Measurements from ENCODE around the gene DYRK1A.

DNA sequence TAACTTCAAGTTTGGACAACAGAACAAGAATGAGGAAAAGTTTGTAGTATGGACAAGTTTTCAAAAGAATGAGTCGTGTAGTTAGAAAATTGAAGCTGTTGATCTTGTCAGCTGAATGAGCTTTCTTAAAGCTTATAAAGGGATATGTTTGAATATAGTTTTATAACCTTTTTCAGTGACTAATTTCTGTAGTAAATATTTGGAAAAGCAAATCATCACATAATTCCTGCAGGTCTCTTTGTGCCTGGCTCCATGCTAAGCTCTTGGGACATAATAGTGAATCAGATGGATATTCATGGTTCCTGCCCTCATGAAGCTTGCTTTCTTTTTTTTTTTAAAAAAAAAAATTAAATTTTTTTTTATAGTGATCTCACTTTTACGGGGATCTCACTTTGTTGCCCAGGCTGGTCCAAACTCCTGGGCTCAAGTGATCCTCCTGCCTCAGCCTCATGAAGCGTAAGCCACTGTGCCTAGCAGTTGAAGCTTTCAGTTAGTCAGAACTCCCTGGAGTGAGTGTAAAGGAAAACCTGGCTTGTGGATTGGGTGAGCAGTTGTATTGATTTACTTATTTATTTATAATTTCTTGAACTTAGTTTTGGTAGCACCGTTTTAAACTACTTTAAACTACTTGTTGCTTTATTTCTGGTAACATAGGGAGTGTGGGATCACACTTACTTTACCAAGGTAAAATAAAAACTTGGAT lies 15.5 kb downstream of the DYRK1A start:
- TF ChIP-seq, protein P1, sequence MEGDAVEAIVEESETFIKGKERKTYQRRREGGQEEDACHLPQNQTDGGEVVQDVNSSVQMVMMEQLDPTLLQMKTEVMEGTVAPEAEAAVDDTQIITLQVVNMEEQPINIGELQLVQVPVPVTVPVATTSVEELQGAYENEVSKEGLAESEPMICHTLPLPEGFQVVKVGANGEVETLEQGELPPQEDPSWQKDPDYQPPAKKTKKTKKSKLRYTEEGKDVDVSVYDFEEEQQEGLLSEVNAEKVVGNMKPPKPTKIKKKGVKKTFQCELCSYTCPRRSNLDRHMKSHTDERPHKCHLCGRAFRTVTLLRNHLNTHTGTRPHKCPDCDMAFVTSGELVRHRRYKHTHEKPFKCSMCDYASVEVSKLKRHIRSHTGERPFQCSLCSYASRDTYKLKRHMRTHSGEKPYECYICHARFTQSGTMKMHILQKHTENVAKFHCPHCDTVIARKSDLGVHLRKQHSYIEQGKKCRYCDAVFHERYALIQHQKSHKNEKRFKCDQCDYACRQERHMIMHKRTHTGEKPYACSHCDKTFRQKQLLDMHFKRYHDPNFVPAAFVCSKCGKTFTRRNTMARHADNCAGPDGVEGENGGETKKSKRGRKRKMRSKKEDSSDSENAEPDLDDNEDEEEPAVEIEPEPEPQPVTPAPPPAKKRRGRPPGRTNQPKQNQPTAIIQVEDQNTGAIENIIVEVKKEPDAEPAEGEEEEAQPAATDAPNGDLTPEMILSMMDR (IDR thresholded peaks at IDR 0.05) = no peak
- TF ChIP-seq EP300 (IDR thresholded peaks at IDR 0.05) (no peak), POLR2AphosphoS5 (IDR thresholded peaks at IDR 0.05) (no peak), POLR2A (IDR thresholded peaks at IDR 0.05) (no peak)

Data from suprapubic skin (tissue), 4 donors.